ENCODE results near the gene PPP4R2.

Gene PPP4R2, protein sequence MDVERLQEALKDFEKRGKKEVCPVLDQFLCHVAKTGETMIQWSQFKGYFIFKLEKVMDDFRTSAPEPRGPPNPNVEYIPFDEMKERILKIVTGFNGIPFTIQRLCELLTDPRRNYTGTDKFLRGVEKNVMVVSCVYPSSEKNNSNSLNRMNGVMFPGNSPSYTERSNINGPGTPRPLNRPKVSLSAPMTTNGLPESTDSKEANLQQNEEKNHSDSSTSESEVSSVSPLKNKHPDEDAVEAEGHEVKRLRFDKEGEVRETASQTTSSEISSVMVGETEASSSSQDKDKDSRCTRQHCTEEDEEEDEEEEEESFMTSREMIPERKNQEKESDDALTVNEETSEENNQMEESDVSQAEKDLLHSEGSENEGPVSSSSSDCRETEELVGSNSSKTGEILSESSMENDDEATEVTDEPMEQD

DNA sequence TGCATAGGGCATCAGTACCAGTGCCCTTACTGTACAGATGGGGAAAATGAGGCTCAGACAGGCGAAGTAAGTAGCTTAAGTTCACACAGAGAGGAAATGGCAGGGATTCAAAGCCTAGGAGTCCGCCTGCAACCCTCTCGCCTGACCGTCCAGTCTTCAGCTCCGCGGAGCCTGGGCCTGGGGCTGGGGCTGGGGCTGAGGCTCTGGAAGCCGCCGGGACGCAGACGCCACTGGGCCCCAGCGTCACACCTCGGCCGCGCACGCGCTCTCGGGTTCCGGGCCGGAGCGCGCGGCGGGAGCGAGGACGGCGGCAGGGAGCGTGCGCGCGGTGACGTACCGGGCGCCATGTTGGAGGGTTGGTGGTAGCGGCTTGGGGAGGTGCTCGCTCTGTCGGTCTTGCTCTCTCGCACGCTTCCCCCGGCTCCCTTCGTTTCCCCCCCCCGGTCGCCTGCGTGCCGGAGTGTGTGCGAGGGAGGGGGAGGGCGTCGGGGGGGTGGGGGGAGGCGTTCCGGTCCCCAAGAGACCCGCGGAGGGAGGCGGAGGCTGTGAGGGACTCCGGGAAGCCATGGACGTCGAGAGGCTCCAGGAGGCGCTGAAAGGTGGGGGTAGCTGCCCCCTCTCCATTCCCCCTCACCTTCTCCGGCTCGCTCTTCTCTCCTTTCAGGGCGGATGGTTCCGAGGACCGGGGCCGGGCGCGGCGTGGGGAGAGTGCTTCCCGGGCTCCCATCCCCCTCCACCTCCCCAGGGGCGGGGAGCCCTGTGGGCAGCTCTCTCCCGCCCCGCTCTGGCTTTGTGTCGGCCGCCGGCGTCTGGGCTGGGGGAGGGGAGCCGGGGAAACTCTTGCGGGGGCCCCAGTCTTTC is at the start of gene PPP4R2:
TSS of gene PPP4R2 (plus strand) at position 339 of the 861 bp plus-strand sequence. CDS start at position 566, 227 bp downstream.
- peak; percentile 17 for DNase-seq

DNA sequence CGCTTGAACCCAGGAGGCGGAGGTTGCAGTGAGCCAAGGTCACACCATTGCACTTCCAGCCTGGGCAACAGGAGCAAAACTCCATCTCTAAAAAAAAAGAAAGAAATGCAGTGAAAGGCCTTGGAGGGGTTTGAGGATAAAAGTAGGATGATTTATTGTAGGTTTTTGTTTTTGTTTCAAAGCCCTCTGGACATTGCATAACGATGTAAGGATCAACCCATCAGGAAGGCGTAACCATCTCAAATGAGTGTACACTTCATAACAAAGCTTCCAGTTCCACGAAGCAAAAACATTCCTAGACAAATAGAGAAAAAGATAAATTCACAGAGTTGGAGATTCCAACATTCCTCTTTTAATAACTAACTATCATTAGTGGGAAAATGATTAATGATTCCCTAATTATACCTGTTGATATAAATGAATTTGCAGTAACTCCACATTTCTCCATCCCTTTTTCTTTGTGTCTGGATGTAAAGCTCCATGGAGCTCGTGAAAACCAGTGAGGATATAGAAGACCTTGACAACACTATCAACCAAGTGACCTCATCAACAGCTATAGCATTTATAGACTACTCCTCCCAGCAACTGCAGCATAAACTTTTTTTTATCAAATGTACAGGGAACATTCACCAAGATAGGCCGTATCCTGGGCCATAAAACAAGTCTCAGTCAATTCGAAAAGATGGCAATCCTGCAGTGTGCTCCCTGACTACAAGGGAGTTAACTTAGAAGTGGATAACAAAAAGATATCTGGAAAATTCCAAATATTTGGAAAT is 48.7 kb upstream of the PPP4R2 start:
- DNase-seq = no peak

GRCh38 chr3:72949016-72949415 is 47.6 kb upstream of the PPP4R2 start:
- DNase-seq = no peak

DNA sequence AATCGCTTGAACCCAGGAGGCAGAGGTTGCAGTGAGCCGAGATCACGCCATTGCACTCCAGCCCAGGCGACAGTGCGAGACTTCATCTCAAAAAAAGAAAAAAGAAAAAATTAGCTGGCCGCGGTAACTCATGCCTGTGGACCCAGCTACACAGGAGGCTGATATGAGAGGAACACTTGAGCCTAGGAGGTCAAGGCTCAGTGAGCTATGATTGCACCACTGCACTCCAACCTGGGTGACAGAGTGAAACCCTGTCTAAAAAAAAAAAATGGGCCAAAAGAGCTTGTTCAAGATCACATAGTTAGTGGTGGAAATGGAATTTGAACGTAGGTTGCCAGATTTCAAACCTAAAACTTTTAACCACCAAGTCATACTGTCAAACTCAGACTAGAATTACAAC is 46.2 kb upstream of the PPP4R2 start:
- DNase-seq = no peak

- no peak for DNase-seq
These were observed 45.8 kb upstream of the PPP4R2 start for GRCh38 chr3:72950801-72951200.

- DNase-seq = no peak
These were observed 45.3 kb upstream of the PPP4R2 start for GRCh38 chr3:72951259-72951722.

GRCh38 chr3:72953325-72953956 is 43.2 kb upstream of the PPP4R2 start:
- no peak for DNase-seq

DNA sequence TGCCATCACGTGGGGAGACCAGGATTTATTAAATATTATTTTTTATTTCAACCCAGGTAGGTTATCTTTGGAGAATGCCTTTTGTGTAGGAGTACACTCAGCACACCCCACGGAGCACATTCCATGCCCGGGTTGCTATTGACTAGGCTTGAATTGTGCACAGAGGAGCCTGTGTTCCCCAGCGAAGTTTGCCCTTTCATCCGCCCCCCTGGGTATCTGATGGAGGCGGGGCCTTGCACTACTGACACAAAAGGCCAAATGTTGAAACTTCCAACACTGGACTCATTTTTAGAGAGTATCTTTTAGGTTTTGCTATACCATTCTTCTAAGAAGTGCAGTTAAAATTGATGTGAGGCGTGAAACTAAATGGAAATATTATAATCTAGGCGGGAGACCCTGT is 39.3 kb upstream of the PPP4R2 start:
- DNase-seq = no peak

GRCh38 chr3:72959336-72959735 is 37.3 kb upstream of the PPP4R2 start:
- DNase-seq = no peak

- no peak for DNase-seq
These were observed 35.6 kb upstream of the PPP4R2 start for GRCh38 chr3:72960812-72961518.

DNA sequence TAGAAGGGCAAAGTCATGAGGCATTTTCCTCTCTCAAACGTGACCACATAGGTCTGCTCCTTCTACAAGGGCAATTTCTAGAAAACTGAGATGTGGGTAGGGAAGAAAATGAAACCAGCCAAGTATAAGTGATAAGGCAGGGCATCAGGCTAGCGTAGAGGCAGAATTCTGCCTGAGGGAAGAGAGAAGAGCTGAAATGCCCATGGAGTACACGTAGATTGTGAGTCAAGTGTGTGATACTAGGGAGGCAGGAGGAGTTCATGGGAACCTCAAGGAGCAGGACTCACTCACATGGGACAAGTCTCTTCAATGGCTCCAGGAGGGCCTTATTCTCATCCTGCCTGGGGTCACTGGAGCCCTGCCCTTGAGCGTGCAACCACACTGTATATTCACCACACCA is 34.9 kb upstream of the PPP4R2 start:
- DNase-seq = no peak

DNA sequence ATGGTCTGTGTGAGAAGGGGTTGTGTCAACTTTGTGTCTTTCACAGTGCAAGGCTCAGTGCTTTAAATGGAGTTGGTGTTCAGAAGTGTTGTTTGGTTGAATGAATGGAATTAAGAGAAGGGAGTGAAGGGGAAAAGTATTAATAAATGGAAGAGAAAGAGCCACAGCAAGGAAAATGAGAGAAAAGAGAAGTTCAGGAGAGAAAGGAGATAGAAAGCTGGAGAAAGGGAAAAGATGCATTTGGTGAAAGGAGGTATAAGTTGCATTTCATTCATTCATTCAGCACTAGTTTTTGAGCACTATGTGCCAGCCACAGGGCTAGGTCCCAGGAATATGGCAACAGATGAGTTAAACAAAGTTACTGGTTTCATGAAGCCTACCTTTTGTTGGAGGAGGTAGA is 34.3 kb upstream of the PPP4R2 start:
- no peak for DNase-seq

DNA sequence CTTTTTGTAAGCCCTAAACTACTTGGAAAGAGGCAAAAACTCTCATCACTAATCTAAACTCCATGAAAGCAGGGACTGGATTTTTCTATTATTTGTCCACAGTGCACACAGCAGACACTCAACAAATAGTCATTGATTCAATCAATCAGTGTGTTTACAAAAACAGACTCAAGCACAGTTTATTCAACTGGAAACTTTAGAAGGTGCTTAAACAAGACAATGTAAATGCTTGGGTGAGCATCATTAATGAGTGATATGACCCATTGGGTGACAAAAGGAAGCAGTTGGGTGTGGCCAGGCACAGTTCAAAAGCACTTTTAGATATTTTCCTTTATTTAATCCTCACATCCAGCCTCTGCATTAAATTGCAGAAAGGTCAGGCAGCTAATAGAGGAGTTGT is 32.0 kb upstream of the PPP4R2 start:
- no peak for DNase-seq

DNA sequence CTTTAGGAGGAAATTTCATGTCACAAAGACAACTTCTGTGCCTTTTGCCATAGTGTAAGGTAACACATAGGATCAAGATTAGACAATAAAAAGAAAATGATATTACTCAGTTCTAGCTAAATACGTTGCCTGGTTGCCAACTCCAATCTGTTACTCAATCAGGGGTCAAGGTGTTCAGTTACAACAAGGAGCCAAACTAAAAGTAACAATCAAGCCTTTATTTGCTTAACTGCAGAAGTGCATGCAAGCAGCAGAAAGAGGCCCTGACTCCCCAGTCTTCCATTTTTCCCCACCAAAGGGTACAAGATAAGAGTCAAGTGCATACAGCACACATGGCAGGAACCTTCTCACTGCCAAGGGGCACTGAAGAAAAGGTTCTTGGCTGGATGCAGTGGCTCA is 28.3 kb upstream of the PPP4R2 start:
- no peak for DNase-seq

DNA sequence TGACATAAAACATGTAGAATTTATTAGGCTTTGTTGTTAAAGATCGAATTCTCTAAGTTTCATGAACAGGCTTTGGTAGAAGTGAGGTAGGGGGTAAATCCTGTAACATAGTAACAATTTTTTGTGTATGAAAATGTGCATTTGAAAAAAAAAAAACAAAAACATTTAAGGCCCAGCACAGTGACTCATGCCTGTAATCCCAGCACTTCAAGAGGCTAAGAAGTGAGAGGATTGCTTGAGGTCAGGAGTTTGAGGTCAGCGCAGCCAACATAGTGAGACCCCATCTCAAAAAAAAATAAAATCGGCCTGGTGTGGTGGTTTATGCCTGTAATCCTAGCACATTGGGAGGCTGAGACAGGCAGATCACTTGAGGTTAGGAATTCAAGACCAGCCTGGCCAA is 26.8 kb upstream of the PPP4R2 start:
- DNase-seq = no peak

GRCh38 chr3:72970942-72971341 is 25.7 kb upstream of the PPP4R2 start:
- DNase-seq = no peak

DNA sequence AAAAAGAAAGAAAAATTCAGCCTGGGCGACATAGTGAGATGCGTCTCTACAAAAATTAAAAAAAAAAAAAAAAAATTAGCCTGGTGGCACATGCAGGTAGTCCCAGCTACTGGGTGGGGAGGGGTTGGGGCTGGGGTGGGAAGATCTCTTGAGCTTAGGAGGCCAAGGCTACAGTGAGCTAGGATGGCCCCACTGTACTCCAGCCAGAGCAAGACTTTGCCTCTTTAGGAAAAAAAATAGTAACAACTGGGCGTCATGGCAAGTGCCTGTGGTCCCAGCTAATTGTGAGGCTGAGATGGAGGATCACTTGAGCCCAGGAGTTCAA is 23.9 kb upstream of the PPP4R2 start:
- no peak for DNase-seq

DNA sequence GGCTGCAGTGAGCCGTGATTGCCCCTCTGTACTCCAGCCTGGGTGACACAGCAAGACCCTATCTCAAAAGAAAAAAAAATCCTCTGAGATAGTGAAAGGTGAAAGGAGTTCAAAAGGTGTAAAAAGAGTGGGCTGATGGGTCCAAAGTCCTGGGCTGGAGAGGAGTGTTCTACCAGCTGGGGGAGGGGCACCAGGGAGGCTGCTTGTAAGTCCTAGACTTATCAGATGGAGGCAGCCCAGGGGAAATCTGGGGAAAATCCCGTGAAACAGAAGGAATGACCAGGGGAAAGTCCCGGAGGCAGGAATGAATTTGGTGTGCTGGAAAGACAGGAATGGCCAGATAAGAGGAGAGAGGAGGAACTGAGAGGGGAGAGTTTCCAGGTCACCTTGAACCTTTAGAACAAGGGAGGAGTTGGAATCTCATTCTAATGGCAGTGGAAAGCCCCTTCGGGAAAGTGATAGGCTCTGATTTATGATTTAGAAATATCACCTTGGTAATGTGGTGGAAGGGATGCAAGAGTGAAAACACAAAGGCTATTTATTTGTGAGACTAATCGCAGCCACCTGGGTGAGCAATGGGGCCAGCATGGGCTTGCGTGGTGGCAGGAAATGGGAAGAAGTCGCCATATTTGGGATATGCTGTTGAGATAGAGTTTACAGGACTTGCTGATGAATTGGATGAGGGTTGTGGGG is 23.4 kb upstream of the PPP4R2 start:
- no peak for DNase-seq

GRCh38 chr3:72973786-72974185 is 22.8 kb upstream of the PPP4R2 start:
- no peak for DNase-seq

- DNase-seq = no peak
These were observed 21.7 kb upstream of the PPP4R2 start for GRCh38 chr3:72974956-72975355.

DNA sequence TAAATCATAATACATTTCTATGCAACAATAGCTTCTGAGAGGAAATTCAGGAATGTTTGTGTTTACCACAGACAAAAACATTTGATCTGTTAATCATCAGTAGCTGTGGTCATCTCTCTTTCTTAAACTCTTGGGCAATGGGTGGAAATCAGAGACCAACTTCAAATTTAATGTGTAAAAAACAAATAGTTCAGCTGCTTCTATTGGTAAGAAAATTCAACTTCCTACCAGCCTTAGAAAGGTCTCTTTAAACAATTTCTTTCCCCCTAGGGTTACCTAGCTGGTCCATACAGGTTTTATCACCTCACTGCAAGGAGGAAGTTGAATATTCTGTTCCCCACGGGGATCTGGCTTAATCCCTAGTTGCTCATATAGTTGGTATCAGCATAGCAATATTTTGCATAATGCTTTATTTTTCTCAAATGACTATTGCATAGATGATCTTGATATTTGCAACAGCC is 20.3 kb upstream of the PPP4R2 start:
- DNase-seq = no peak

All from NCI-H2081 treated with DMSO at 0.1 percent for 48 hours (cell line).